Fibroblast of lung (primary cell): ENCODE data around the gene COL4A3. TPM values are rescaled to one million over a fixed set of nuclear protein-coding genes. Genes with fewer than 3 reads are reported as not detected.

ENCODE experiments used
- DNase-seq, 2 donors: peaks; one replicate each; pipeline versions ENCODE4 v3.0.0 to v3.0.0-alpha.2; 2010; ENCODE audit warnings: low read depth in 2 of 2
- H2AFZ ChIP-seq: 2 replicates; pipeline ENCODE4 v1.5.1; 2012; ENCODE audit warnings: low read length, control low read depth, inconsistent platforms
- H3K27ac ChIP-seq: 2 replicates; pipeline ENCODE4 v1.5.1; 2011; ENCODE audit warnings: low read length, control low read depth; ENCODE audit not compliant: insufficient read depth
- H3K27me3 ChIP-seq: 2 replicates; pipeline ENCODE4 v1.5.1; 2011; ENCODE audit warnings: mild to moderate bottlenecking, low read length; ENCODE audit not compliant: control insufficient read depth, insufficient read depth
- H3K36me3 ChIP-seq: 2 replicates; pipeline ENCODE4 v1.5.1; 2011; ENCODE audit warnings: low read length; ENCODE audit not compliant: control insufficient read depth, insufficient read depth
- H3K4me1 ChIP-seq: 2 replicates; pipeline ENCODE4 v1.5.1; 2011; ENCODE audit warnings: low read length; ENCODE audit not compliant: control insufficient read depth, insufficient read depth; ENCODE audit errors: extremely low read depth
- H3K4me2 ChIP-seq: 2 replicates; pipeline ENCODE4 v1.5.1; 2011; ENCODE audit warnings: low read length, control low read depth; ENCODE audit not compliant: insufficient read depth; ENCODE audit errors: extremely low read depth
- H3K4me3 ChIP-seq, 4 experiments: fragments of 200-600 bp in 1 of 4; sonication (generic) in 1 of 4; replicated peaks in 1 of 4; 2 replicates each; pipeline ENCODE4 v1.5.1; 2011 to 2016; ENCODE audit warnings: low read length in 4 of 4, low read depth in 3 of 4, mild to moderate bottlenecking in 3 of 4, control low read depth in 2 of 4, inconsistent platforms in 1 of 4, mixed read lengths in 1 of 4; ENCODE audit not compliant: insufficient read depth in 1 of 4; ENCODE audit errors: control extremely low read depth in 1 of 4
- H3K79me2 ChIP-seq: 2 replicates; pipeline ENCODE4 v1.5.1; 2012; ENCODE audit warnings: mild to moderate bottlenecking, low read length, inconsistent platforms; ENCODE audit not compliant: control insufficient read depth, insufficient read depth
- H3K9ac ChIP-seq: 2 replicates; pipeline ENCODE4 v1.5.1; 2011; ENCODE audit warnings: mild to moderate bottlenecking, low read length, control low read depth; ENCODE audit not compliant: insufficient read depth
- H3K9me3 ChIP-seq: 2 replicates; pipeline ENCODE4 v1.5.1; 2012; ENCODE audit warnings: low read depth, low read length; ENCODE audit not compliant: control insufficient read depth, insufficient read depth
- H4K20me1 ChIP-seq: 2 replicates; pipeline ENCODE4 v1.5.1; 2011; ENCODE audit warnings: low read length; ENCODE audit not compliant: control insufficient read depth, insufficient read depth; ENCODE audit errors: extremely low read depth
- CTCF ChIP-seq, 2 donors: IDR thresholded peaks in 1 of 2; conservative IDR thresholded peaks in 1 of 2; 1 replicate in 1 of 2; 2 replicates in 1 of 2; pipeline ENCODE4 v1.5.1; 2011 to 2012; ENCODE audit warnings: low read length in 2 of 2, control low read depth in 1 of 2, inconsistent platforms in 1 of 2, low read depth in 1 of 2, mild to moderate bottlenecking in 1 of 2
- EZH2 ChIP-seq: IDR thresholded peaks from 2 replicates; pipeline ENCODE4 v1.5.1; 2012; ENCODE audit warnings: low read length, control low read depth, mild to moderate bottlenecking; ENCODE audit errors: missing control alignments
- polyA plus RNA-seq, 2 donors: library from polyadenylated mRNA; depleted of rRNA in 1 of 2; stranded (reverse) in 1 of 2; unstranded in 1 of 2; fragments of >200 nt; gene quantifications; 2 replicates each; pipeline ENCODE4 v1.2.1, GENCODE V29; 2011 to 2012; ENCODE audit warnings: missing spikeins in 1 of 2
- total RNA-seq: library from RNA; depleted of rRNA; stranded (reverse); fragments of >200 nt; gene quantifications from 2 replicates; pipeline ENCODE4 v1.2.1, GENCODE V29; 2014

Gene COL4A3
- total and polyA plus RNA-seq, 2 donors (not counting 1 experiment from before 2014, with no cell fraction given) = 0.12 to 0.33 TPM

GRCh38 chr2:227301523-227301922 is 137.1 kb downstream of the COL4A3 start:
- no peak overlapping the region for H3K9ac ChIP-seq
- H3K27me3 ChIP-seq = no peaks in the 10 kb centered on the region
- H3K27ac ChIP-seq = no peak overlapping the region
- no peaks in the 10 kb centered on the region for H3K9me3 ChIP-seq
- H2AFZ ChIP-seq = no peak overlapping the region
- H4K20me1 ChIP-seq = no peaks in the 10 kb centered on the region
- DNase-seq = no peak
- no peak overlapping the region for H3K4me2 ChIP-seq
- no peak overlapping the region for H3K4me3 ChIP-seq
- no peaks in the 10 kb centered on the region for H3K4me1 ChIP-seq
- no peaks in the 10 kb centered on the region for H3K79me2 ChIP-seq
- TF ChIP-seq CTCF (conservative IDR thresholded peaks at IDR 0.05 in 1 of 2, IDR thresholded peaks at IDR 0.05 in 1 of 2; ENCODE audit: low read depth in 1 of 2, low read length in 2 of 2) (no peak), EZH2 (no peak)
- H3K36me3 ChIP-seq = no peaks in the 10 kb centered on the region

DNA sequence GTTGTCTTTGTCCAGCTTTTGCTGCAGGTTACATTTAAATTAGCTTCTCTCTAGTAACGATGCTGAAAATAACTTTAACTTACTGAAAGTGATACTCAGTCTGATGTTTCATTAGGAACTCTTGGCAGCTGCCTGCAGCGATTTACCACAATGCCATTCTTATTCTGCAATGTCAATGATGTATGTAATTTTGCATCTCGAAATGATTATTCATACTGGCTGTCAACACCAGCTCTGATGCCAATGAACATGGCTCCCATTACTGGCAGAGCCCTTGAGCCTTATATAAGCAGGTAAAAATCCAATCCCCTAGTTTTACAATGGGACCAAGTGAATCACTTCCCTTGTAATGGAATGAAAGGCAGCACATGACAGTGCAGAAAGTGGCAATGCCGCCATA is 144.4 kb downstream of the COL4A3 start:
- Histone ChIP-seq H3K27me3 (no peaks in the 10 kb centered on the region), H3K4me3 (no peak overlapping the region), H3K9ac (no peak overlapping the region), H3K27ac (no peak overlapping the region), H3K4me2 (no peak overlapping the region), H3K36me3 (no peaks in the 10 kb centered on the region), H4K20me1 (no peaks in the 10 kb centered on the region), H2AFZ (no peak overlapping the region), H3K79me2 (no peaks in the 10 kb centered on the region), H3K4me1 (no peaks in the 10 kb centered on the region), H3K9me3 (no peaks in the 10 kb centered on the region)
- DNase-seq = peak in 1 of 2 donors; percentile 33
- TF ChIP-seq EZH2 (no peak), CTCF (conservative IDR thresholded peaks at IDR 0.05 in 1 of 2, IDR thresholded peaks at IDR 0.05 in 1 of 2; ENCODE audit: low read depth in 1 of 2, low read length in 2 of 2) (no peak)

DNA sequence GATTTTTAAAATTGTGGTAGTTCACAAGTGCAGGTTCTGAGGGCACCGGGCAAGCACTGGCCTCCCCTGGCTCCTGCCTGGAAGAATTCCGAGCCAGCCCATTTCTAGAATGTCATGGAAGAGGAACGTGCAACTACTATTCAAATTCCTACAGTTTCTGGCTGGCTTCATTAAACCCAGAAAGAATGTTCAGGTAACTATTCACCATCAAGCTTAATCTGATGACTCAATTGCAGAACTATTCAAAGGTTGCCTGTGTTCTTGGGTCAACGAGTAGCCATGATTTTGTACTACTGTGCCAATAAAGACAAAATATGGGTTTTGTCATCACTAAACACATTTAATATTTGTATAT is 146.3 kb downstream of the COL4A3 start:
- Histone ChIP-seq H3K9me3 (no peaks in the 10 kb centered on the region), H4K20me1 (no peaks in the 10 kb centered on the region), H3K36me3 (no peaks in the 10 kb centered on the region), H2AFZ (no peak overlapping the region), H3K27me3 (no peaks in the 10 kb centered on the region), H3K9ac (no peak overlapping the region), H3K79me2 (no peaks in the 10 kb centered on the region), H3K4me2 (no peak overlapping the region), H3K4me3 (no peak overlapping the region), H3K27ac (no peak overlapping the region), H3K4me1 (no peaks in the 10 kb centered on the region)
- peak in 1 of 2 donors; percentile 52 for DNase-seq
- TF ChIP-seq EZH2 = no peak
- no peak for TF ChIP-seq CTCF (conservative IDR thresholded peaks at IDR 0.05 in 1 of 2, IDR thresholded peaks at IDR 0.05 in 1 of 2; ENCODE audit: low read depth in 1 of 2, low read length in 2 of 2)
